KOPT-K1 (cell line): ENCODE results near the gene SLC2A14.
"Not testable (repeated sequence)": the region's sequence is repeated elsewhere in the genome, so short reads cannot be mapped to it uniquely, and the experiment has no call there.

Experiments
- H3K27ac ChIP-seq: fragments of 200-600 bp; sonication (generic); 2 replicates; pipeline ENCODE4 v1.5.1; 2016; ENCODE audit warnings: antibody characterized with exemption, mild to moderate bottlenecking, low read depth, low read length; ENCODE audit not compliant: poor library complexity, severe bottlenecking
- H3K36me3 ChIP-seq: fragments of 200-600 bp; sonication (generic); 2 replicates; pipeline ENCODE4 v1.5.1; 2017; ENCODE audit warnings: antibody characterized with exemption, mild to moderate bottlenecking, low read length, moderate library complexity; ENCODE audit not compliant: insufficient read depth
- H3K9me3 ChIP-seq: fragments of 200-600 bp; sonication (generic); 2 replicates; pipeline ENCODE4 v1.5.1; 2017; ENCODE audit warnings: antibody characterized with exemption, low read length, mild to moderate bottlenecking; ENCODE audit not compliant: insufficient read depth, poor library complexity, severe bottlenecking

SLC2A14 gene

GRCh38 chr12:7853557-7853956 lies 19.2 kb downstream of the SLC2A14 start:
- H3K27ac ChIP-seq, result no peak overlapping the region
- H3K36me3 ChIP-seq, result no peaks in the 10 kb centered on the region
- peaks cover 5% of the 10 kb centered on the region for H3K9me3 ChIP-seq

- not testable (repeated sequence) for H3K27ac ChIP-seq, H3K9me3 ChIP-seq, H3K36me3 ChIP-seq
Observed at GRCh38 chr12:7851622-7852081, 21.1 kb downstream of the SLC2A14 start.

- H3K27ac ChIP-seq, H3K9me3 ChIP-seq, H3K36me3 ChIP-seq: not testable (repeated sequence)
Observed at GRCh38 chr12:7850099-7850498, 22.6 kb downstream of the SLC2A14 start.

GRCh38 chr12:7848098-7848422 lies 24.7 kb downstream of the SLC2A14 start:
- not testable (repeated sequence) for H3K27ac ChIP-seq, H3K36me3 ChIP-seq, H3K9me3 ChIP-seq

- not testable (repeated sequence) for H3K9me3 ChIP-seq, H3K36me3 ChIP-seq, H3K27ac ChIP-seq
Observed at GRCh38 chr12:7847226-7848097, 25.3 kb downstream of the SLC2A14 start.

GRCh38 chr12:7844116-7844515 lies 28.6 kb downstream of the SLC2A14 start:
- Histone ChIP-seq H3K9me3 (peaks cover 3% of the 10 kb centered on the region), H3K27ac (no peak overlapping the region), H3K36me3 (no peaks in the 10 kb centered on the region)

- not testable (repeated sequence) for H3K27ac ChIP-seq, H3K9me3 ChIP-seq, H3K36me3 ChIP-seq
Observed at GRCh38 chr12:7843583-7843982, 29.1 kb downstream of the SLC2A14 start.

GRCh38 chr12:7843149-7843548 lies 29.6 kb downstream of the SLC2A14 start:
- H3K27ac ChIP-seq, H3K36me3 ChIP-seq, H3K9me3 ChIP-seq: not testable (repeated sequence)

GRCh38 chr12:7842444-7842843 lies 30.3 kb downstream of the SLC2A14 start:
- not testable (repeated sequence) for H3K36me3 ChIP-seq, H3K9me3 ChIP-seq, H3K27ac ChIP-seq

GRCh38 chr12:7839848-7840247 lies 32.9 kb downstream of the SLC2A14 start:
- H3K27ac ChIP-seq, H3K9me3 ChIP-seq, H3K36me3 ChIP-seq: not testable (repeated sequence)

GRCh38 chr12:7839226-7839625 lies 33.5 kb downstream of the SLC2A14 start:
- H3K9me3 ChIP-seq, H3K36me3 ChIP-seq, H3K27ac ChIP-seq: not testable (repeated sequence)

- Histone ChIP-seq H3K27ac (no peak overlapping the region), H3K9me3 (no peaks in the 10 kb centered on the region), H3K36me3 (no peaks in the 10 kb centered on the region)
Observed at GRCh38 chr12:7837366-7837765, 35.3 kb downstream of the SLC2A14 start.

- Histone ChIP-seq H3K9me3 (no peaks in the 10 kb centered on the region), H3K27ac (no peak overlapping the region)
Observed at GRCh38 chr12:7835766-7836165, 36.9 kb downstream of the SLC2A14 start.

GRCh38 chr12:7835116-7835515 lies 37.6 kb downstream of the SLC2A14 start:
- Histone ChIP-seq H3K36me3 (no peaks in the 10 kb centered on the region), H3K27ac (no peak overlapping the region), H3K9me3 (no peaks in the 10 kb centered on the region)

More at GRCh38 chr12:7835766-7836165, 36.9 kb downstream of the SLC2A14 start:
- no peaks in the 10 kb centered on the region for H3K36me3 ChIP-seq

GRCh38 chr12:7834701-7835100 lies 38.0 kb downstream of the SLC2A14 start:
- H3K36me3 ChIP-seq, result no peaks in the 10 kb centered on the region
- no peaks in the 10 kb centered on the region for H3K9me3 ChIP-seq
- H3K27ac ChIP-seq, result no peak overlapping the region

- Histone ChIP-seq H3K36me3 (no peaks in the 10 kb centered on the region), H3K27ac (no peak overlapping the region), H3K9me3 (no peaks in the 10 kb centered on the region)
Observed at GRCh38 chr12:7833831-7834230, 38.9 kb downstream of the SLC2A14 start.
